ENCODE results near the gene DEAF1.
"Not testable (repeated sequence)": the region's sequence is repeated elsewhere in the genome, so short reads cannot be mapped to it uniquely, and the experiment has no call there.

DEAF1 gene, protein sequence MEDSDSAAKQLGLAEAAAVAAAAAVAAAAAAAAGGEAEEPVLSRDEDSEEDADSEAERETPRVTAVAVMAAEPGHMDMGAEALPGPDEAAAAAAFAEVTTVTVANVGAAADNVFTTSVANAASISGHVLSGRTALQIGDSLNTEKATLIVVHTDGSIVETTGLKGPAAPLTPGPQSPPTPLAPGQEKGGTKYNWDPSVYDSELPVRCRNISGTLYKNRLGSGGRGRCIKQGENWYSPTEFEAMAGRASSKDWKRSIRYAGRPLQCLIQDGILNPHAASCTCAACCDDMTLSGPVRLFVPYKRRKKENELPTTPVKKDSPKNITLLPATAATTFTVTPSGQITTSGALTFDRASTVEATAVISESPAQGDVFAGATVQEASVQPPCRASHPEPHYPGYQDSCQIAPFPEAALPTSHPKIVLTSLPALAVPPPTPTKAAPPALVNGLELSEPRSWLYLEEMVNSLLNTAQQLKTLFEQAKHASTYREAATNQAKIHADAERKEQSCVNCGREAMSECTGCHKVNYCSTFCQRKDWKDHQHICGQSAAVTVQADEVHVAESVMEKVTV

DNA sequence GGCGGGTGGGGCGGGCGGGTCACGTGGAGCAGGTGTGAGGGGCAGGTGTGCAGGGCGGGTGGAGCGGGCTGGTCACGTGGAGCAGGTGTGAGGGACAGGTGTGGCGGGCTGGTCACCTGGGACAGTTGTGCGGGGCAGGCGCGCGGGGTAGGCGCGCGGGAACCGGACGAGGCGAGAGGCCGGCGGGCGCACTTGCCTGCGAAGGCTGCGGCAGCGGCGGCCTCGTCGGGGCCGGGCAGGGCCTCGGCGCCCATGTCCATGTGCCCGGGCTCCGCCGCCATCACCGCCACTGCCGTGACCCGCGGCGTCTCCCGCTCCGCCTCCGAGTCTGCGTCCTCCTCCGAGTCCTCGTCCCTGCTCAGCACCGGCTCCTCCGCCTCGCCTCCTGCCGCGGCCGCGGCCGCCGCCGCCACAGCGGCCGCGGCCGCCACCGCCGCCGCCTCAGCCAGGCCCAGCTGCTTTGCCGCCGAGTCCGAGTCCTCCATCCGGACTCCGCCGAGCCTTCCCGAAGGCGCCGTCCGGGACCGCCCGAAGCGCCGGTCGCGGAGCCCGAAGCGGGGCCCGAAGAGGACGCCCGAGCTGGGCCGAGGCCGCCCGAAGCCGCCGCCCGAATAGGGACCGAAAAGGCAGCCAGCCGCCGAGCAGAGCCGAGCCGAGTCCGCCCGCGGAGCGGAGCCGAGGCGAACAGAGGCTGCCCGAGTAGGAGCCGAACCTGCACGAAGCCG lies at the start of gene DEAF1:
Gene DEAF1, minus strand, starts transcription at position 660 of the 725 bp plus-strand sequence. Its CDS starts 175 bp downstream, at position 485.
- peak; percentile 99 for DNase-seq (ENCODE audit: low read depth in 2 of 2)

DNA sequence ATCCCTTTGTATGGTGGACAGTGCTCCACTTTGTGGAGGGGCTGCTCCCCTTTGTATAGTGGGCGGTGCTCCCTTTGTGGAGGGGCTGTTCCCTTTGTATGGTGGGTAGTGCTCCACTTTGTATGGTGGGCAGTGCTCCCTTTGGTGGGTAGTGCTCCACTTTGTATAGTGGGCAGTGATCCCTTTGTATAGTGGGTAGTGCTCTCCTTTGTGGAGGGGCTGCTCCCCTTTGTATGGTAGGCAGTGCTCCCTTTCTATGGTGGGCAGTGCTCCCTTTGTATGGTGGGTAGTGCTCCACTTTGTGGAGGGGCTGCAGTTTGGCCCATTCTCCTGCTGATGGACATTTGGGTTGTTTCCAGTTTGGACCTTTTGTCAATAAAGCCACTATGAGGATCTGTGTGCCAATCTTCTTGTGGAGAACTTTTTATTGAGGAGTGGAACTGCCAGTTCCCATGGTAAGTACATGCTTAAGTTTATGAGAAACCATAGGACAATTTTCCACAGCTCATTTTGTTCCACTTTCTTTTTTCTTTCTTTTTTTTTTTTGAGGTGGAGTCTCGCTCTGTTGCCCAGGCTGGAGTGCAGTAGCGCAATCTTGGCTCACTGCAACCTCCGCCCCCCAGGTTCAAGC lies 47.7 kb upstream of the DEAF1 start:
- no peak for DNase-seq (ENCODE audit: low read depth in 2 of 2)

DNA sequence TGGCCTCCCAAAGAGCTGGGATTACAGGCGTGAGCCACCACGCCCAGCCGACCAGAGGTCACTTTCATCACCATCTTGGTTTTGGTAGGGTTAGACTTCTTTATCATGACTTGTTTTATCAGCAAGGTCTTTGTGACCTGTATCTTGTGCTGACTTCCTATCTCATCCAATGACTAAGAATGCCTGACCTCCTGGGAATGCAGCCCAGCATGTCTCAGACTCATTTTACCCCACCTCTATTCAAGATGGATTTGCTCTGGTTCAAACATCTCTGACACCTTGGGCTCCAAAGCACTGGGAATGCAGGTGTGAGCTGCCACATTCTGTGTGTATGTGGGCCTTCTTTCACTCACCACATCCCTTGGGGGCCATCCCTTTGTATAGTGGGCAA lies 47.1 kb upstream of the DEAF1 start:
- DNase-seq (ENCODE audit: low read depth in 2 of 2): no peak

DNA sequence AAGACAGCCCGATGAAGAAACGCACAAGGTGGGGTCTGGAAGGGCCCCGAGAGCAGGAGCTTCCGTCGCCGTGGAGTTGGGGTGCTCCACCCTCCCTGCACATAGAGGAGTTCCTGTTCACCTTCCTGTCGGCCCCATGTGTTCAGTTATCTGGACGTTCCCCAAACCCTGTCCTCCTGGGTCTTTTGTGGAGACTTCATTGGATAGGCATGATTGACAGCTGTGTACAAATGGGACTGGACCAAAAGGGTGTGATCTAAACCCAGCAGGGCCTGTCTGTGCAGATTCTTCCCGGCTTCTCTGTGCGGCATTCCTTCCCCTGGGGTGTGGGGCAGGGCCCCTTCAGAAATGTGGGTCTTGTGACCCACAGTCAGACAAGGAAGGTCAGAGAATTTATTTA lies 42.9 kb upstream of the DEAF1 start:
- not testable (repeated sequence) for DNase-seq (ENCODE audit: low read depth in 2 of 2)

DNA sequence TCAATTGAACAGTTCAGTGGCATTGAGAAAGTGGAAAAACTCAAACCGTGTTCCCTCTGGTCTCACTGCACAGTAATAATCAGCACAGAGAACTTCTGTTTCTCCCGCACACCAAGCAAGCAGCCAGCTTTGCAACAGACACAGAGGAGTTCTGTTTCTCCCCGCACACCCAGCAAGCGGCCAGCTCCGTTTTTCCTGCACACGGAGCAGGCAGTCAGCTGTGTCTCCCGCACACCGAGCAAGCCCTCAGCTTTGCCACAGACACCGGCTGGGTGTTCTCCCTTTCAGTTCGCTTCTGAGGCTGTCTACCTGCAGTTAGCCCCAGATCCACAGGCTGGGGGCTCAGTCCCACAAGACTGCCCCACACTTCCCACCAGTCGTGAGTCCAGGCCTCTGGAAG lies 42.3 kb upstream of the DEAF1 start:
- no peak for DNase-seq (ENCODE audit: low read depth in 2 of 2)

DNA sequence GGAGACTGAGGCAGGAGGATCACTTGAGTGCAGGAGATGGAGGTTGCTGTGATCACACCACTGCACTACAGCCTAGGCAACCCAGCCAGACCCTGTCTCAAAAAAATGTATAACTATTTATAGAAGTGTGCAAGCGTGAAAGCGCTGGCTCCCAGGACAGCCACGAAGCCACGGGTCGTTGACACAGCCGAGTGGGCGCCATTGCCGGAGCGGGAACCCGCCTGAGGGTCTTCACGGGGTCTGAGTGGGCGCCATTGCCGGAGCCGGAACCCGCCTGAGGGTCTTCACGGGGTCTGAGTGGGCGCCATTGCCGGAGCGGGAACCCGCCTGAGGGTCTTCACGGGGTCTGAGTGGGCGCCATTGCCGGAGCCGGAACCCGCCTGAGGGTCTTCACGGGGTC lies 39.5 kb upstream of the DEAF1 start:
- not testable (repeated sequence) for DNase-seq (ENCODE audit: low read depth in 2 of 2)

DNA sequence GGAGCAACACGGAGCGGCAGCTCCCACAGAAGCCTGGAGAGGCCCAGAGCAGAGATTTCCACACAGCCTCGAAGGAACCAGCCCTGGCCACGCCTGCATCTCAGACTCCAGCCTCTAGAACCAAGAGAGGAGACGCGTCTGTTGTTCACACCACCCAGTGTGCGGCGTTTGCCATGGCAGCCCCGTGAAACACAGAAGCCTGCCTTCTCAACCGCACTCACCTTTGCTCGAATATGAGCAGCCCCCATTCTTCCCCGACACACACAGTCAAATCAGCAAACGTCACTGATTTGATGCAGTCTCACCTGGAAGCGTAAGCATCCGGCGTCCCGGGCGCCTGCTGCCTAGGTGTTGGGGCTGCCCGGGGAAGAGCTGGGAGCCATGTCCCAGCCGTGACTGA lies 38.0 kb upstream of the DEAF1 start:
- no peak for DNase-seq (ENCODE audit: low read depth in 2 of 2)

DNA sequence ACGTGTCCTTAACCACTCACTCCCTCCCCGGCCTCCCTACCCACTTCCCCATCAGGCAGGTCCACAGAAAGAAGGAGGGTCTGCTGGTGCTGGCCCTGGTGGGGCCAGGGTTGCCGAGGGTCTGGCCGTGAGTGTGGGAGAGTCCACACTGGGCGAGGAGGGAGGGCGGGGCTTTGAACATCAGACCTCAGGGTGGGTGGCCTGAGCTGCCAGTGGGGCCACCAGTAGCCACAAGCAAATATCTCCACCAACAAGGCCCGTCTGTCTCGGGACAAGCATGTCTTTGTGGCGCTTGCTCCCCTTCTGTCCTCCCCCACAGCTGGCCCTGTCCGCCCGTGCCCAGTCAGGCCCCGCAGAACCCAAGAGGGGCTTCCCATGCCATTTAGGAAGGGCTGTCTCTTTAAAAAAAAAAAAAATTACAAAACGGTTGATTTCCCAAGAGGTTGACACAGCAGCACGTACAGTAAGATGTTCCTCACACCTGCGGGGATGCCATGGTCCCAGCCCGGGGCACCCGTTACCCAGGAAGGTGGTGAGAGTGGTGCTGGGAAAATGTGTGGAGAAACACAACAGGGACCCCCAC lies 34.6 kb upstream of the DEAF1 start:
- DNase-seq (ENCODE audit: low read depth in 2 of 2): no peak

DNA sequence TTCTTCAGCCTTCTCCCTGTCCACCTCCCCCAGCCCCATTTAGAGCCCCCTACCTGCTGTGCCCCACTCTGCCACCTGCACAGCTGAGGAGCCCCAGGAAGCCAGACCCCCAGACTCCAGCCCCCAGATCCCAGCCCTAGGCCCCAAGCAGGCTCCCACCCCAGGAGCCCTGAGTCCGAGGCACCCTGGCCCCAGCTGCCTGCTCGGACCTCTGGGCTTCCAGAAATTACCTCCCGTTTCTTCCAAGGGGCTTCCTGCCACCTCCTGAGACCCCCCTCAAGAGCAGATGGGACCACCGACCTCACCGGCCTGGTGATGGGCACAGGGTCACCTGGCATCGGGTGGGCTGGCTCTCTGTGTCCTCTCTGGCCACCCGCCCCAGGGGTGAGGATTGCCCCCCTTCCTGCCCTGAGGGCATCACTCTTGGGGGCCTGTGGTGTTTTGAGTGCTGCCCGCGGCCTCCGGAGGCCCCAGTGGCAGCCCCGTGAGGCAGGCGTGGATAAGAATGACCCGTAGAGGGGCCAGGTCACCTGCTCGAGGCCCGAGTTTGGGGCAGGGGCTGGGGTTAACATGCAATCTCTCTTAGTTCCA lies 34.0 kb upstream of the DEAF1 start:
- no peak for DNase-seq (ENCODE audit: low read depth in 2 of 2)

DNA sequence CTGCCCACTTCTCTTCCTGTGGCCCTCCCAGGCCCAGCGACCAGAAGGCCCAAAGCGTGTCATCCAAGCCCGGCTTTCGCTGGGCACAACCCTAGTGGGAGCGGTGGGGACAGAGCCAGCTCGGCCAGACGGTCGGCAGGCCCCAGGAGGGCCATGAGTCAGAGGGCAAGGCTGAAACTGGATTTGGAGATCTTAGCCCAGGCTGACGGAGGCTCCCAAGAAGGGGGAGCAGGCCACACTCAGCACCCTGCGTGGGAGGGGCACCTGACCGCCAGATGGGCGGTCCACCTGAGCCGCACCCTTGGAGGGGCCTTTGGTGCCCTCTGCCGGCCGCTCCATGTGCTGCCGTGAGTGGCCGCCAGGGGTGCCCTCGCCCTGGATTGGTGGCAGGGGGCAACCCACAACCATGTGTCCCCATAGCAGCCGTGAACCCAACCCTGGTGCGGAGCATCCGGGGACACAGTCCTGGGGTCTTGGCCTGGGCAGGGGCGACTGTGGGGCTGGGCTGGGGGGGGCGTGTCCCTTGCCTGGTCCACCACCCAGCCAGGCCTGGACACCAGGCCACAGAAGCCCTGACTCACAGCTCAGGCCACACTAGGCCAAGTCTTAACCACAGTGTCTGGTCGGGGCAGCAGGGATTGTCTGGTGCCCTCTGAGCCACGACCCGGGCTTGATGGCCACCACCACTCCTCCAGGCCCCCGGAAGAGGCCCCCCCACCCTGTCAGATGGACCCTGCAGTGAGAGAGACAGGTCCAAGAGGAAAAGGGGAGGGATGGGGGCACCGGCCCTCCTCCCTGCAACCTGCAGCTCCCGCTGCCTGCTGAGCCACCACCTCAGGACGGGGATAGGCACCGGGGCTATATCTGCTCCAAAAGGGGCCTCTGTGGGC lies 33.1 kb upstream of the DEAF1 start:
- peak; percentile 73 to 76 for DNase-seq (ENCODE audit: low read depth in 2 of 2)

DNA sequence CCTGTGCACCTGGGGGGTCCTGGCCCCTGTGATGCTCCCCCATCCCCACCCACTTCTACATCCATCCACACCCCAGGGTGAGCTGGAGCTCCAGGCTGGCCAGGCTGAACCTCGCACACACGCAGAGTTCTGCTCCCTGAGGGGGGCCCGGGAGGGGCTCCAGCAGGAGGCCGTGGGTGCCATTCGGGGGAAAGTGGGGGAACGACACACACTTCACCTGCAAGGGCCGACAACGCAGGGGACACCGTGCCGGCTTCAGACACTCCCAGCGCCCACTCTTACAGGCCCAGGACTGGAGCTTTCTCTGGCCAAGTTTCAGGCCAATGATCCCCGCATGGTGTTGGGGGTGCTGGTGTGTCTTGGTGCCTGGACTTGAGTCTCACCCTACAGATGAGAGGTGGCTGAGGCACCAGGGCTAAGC lies 32.3 kb upstream of the DEAF1 start:
- no peak for DNase-seq (ENCODE audit: low read depth in 2 of 2)

DNA sequence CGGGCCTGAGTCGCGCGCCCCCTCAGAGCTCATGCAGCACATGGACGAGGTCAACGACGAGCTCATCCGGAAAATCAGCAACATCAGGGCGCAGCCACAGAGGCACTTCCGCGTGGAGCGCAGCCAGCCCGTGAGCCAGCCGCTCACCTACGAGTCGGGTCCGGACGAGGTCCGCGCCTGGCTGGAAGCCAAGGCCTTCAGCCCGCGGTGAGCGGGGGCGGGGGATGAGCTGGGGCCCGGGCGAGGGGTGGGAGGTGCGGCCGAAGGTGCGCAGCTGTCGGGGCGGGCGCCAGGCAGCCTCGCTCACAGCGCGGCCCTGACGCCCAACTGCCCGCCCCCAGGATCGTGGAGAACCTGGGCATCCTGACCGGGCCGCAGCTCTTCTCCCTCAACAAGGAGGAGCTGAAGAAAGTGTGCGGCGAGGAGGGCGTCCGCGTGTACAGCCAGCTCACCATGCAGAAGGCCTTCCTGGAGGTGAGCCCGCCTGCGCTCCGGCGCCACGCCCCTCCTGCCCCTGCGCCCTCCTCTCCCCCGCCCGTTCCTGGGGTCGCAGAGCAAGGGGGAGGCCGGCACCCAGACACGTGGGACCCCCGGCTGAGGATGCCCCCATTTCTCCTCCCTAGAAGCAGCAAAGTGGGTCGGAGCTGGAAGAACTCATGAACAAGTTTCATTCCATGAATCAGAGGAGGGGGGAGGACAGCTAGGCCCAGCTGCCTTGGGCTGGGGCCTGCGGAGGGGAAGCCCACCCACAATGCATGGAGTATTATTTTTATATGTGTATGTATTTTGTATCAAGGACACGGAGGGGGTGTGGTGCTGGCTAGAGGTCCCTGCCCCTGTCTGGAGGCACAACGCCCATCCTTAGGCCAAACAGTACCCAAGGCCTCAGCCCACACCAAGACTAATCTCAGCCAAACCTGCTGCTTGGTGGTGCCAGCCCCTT lies 31.5 kb upstream of the DEAF1 start:
- DNase-seq (ENCODE audit: low read depth in 2 of 2): no peak

DNA sequence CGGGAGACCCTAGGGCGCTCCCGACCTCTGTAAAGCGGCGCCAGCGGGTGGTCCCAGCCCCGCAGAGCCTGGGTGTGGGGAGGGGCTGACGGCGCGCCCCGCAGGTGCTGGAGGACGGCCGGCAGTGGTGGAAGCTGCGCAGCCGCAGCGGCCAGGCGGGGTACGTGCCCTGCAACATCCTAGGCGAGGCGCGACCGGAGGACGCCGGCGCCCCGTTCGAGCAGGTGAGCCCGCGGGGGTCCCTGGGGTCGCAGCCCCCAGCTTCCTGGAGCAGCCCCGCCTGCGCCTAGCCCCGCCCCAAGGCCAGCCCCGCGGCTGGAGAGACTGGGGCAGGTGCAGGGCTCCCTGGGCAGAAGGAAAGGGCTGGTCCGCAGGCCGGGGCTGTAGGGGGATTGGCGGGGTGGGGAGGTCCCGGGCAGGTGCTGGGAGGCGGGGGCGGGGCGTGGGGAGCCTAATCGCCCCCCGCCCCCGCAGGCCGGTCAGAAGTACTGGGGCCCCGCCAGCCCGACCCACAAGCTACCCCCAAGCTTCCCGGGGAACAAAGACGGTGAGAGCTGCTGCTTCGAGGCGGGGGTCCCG lies 30.7 kb upstream of the DEAF1 start:
- DNase-seq (ENCODE audit: low read depth in 2 of 2): no peak

DNA sequence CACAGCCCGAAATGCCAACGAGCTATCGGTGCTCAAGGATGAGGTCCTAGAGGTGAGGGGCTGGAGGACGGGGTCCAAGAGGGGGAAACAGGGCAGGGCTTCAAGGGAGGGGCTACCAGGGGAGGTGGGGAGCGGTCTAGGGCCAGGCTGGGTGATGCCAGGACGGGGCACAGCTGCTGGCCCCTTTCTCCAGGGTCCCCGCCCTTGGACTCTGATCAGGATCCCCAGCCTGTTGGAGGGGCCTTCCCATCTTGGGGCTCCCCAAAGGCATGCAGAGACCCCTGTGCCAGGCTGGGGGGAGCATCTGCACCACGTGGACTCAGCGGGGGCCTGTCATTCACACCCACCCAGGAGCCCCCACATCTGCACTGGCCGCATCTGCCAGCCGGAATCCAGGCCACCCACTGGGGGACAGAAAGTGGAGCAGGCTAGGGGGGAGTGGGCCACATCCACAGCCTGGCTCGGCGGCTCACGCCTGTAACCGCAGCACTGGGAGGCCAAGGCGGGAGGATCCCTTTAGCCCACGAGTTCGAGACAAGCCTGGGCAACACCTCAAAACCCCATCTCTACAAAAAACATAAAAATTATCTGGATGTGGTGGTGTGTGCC lies 29.9 kb upstream of the DEAF1 start:
- DNase-seq (ENCODE audit: low read depth in 2 of 2): no peak

DNA sequence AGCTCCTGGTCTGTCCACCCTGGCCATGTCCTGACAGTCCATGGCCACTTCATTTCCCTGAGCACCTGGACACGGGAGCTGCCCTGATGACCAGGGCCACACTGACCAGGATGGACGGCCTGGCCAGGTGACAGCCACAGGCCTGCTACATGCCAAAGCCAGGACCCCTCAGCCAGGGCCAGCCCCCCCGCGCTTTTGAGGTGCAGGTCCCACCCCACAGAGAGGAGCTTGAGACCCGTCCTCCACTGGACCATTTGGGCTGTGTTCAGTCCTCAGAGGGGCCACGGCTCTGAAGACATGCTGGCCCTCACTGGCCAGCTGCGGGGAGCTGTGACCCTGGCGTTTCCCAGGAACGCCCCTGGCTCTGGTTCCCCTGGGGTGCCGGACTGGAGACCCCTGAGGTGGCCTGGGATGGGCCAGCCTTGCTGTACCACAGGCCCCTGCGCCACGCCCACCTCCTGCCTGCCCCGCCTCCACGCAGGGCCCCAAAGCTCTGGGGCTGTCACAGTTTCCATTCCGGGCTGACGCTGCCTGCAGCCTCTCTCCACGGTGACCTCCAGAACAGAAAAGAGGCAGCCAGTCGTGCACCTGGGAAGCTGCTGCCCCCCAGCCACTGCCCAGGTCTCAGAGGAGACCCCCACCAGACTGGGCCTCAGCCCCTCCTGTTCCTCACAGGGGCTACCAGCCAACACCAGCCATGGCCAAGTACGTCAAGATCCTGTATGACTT lies 29.2 kb upstream of the DEAF1 start:
- DNase-seq (ENCODE audit: low read depth in 2 of 2): no peak

DNA sequence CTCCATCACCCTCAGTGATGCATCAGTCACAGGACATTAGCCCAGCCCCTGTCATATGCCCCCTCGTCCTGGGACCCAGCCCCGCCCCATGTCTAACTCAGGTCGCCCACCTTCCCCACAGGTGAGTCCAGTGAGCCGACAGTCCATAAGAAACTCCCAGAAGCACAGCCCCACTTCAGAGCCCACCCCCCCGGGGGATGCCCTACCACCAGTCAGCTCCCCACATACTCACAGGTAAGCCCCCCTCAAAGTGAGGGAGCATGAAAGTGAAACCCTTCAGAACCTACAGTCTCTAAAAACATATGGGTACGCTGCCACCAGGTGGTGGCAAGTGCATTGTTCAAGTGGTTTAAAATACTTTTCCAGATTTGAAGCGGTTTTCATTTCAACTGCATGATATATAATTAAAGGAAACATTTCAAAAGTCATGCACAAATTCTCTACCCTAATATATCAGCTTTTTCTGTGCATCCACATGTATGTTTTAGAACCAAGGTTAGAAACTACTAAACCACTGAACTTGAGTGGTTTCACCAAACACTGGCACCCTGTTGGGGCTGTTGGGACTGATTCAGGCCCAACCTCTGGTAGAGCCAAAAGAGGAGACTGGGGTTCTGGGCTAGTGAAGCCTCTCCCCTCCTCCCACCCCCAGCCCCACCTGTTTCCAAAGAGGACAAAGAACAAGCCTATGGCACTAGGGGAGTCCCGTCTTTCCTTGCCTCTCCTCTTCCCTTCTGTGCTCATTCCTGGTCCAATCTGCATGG lies 28.3 kb upstream of the DEAF1 start:
- no peak for DNase-seq (ENCODE audit: low read depth in 2 of 2)

DNA sequence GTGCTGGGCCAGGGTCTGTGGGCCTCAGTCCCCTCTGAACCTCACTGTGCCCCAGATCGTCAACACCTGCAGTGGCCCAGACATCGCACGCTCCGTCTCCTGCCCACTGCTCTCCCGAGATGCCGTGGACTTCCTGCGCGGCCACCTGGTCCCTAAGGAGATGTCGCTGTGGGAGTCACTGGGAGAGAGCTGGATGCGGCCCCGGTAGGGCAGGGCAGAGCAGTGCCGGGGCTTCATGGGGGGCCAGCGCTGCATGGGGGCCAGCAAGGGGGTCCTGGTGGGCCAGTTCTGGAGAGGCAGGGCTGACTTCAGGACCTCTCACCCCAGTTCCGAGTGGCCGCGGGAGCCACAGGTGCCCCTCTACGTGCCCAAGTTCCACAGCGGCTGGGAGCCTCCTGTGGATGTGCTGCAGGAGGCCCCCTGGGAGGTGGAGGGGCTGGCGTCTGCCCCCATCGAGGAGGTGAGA lies 27.4 kb upstream of the DEAF1 start:
- DNase-seq (ENCODE audit: low read depth in 2 of 2): no peak
